ENCODE results near the gene PIWIL4.

PIWIL4 gene

DNA sequence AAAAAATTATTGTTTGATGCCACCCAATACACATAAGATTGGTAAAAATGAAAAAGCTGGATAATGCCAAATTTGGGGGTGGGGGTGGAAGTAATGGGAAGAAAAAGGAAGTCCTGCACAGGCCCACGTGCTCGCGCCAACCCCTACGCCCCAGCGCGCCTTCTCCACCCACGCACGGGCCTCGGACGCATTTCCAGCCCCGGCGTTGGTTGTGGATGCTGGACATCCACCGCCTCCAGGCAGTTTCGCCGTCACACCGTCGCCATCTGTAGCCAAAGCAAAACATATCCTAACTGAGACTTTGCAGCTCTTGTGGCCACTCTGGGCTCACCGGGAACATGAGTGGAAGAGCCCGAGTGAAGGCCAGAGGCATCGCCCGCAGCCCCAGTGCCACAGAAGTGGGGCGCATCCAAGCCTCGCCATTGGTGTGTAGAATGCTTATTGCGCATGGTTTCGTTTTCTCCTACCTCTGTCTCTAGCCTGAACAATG is at the start of gene PIWIL4:
Gene PIWIL4, plus strand, starts transcription at position 188 of the 490 bp plus-strand sequence. Its CDS starts 151 bp downstream, at position 339.
- no peak for DNase-seq (ENCODE audit: low spot score)

DNA sequence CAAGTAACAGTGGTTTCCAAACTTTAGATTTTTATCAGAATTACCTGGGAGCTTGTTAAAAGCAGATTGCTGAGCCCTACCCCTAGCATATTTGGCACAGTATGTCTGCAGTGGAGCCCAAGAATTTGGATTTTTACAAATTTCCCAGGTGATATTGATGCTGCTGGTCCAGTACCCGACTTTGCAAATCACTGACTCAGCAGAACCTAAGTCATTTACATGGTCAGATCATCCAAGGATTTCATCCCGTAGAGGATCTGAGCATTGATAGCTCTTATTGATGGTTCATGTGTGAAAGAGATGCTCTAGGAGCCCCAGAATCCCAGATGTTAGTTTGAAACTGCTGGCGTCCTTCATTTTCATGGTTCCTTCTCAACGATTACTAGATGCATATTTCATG is 48.9 kb upstream of the PIWIL4 start:
- no peak for DNase-seq (ENCODE audit: low spot score)

DNA sequence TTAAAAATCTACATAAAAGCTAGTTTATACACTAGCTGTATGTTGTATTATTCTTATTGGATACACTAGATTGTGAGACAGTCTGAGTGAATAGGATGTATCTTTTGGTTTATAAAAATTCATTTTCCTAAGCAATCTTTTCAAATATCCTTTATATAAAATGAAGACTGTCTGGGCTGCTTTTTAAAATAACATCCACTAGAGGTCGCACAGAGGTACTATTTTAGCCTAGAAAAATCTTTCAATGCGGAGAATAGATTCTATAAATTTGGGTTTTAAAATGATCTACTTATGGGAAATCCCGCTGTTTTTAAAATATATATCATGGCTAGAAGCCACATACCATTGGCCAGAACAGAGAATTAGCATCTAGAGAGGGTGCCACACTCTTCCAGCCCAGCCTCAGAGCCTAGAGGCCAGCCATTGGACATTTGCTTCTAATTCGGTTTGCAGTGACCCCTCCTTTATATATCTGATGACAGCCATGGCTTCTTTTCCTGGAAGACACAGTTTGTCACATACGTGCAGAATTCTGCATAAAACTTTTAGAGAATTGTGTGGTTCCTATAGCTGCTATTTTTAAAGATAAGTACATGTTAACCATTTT is 47.6 kb upstream of the PIWIL4 start:
- peak; percentile 21 for DNase-seq (ENCODE audit: low spot score)

DNA sequence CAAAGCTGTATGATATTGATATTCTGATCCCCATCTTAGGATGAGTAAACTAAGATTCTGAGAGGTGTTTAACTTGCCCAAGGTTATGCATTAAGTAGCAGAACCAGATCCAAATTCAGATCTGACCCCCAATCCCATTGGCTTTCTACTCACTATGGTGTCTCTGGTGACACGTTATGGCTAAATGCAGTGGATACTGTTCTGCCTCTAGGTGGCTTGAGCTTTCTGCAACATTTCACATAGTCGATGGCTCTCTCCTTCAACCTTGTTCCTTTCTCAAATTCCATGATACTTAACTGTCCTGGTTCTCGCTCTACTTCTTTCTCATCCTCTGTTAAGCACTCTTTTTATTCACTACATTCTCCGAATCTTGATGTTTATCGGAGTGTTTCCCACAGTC is 45.5 kb upstream of the PIWIL4 start:
- no peak for DNase-seq (ENCODE audit: low spot score)

DNA sequence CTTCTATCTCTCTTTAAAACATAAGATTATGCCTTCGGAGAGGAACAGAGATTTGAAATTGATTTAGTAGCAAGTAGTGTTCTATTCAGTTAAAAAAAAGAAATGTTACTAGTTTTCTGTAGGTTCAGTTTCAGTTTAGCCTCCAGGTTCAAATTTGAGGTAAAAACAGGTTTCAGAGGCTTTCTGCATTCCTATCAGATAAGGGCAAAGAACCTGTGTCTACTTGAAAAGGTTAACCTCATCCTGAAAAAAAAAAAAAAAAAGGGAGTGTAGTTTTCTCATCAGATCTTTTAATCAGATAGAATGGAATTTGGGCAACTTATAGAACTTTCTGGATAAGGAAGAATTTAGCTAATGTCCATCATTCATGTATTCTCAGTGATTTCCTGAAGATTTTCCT is 42.8 kb upstream of the PIWIL4 start:
- DNase-seq (ENCODE audit: low spot score): no peak

DNA sequence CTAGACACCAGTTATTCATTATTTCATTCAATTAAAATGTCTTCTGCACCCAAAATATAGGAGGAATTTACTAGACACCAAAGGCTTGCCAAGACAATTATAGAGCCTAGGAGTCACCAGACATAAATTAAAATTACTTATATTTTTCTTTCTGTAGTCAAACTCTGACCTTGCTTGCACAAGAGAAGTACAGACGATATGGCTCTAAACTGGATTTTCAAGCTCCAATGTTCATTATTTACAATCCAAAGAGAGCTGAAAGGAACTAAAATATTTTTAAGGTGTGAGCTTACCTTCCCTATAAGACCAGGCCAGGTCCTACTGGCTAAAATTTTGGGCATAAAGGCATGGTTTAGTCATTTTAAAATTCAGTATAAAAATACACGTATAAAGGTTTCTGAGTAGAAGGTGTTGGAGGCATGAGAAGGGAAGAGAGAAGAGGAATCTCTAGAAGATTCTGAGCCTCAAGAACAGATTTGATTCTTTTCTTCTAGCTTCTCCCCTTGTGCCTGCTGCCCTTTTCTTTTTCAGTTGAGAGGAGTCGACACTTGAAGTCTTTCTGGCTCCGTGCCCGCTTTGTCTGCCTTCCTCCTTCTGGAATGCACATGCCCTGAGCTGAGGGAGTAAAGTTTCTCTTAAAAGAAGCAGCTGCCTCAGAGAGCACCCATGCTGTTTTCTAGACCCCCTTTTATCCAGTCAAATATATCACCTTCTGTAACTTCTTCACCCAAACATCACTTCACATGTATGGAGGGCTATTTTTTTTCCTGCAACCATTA is 41.4 kb upstream of the PIWIL4 start:
- no peak for DNase-seq (ENCODE audit: low spot score)

DNA sequence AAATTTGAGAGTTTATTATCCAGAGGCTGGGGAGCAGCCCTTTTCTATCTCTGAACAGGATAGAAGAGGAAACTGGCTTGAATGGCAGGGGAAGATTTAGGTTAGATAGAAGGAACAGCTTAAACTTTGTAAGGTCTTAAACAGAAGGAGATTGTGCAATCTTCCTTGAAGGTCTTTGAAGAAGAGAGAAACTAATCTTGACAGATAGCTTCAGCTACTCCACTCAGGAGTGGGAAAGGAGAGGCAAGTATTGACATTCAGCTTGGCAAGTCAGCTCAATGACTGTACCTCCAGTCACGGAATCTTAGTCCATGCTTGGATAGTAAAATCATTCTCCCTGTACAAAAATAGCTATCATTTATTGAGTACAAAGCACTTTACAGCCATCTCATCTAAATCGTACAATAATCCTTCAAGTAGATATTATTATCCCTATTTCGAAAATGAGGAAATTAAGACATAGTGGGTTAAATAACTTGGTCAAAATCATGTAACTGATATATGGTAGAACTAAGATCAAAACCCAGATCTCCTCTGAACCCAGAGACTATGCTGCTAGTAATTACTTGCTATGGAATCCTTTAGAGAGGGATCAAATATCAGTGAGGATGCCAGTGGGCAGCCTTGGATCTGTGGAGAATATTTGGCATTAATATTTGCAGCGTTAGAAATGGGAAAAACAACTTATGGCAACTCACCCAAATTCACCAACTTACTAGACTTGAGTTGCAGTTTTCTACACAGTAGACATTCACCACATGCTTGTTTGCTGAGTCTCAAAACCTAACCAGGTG is 40.3 kb upstream of the PIWIL4 start:
- no peak for DNase-seq (ENCODE audit: low spot score)

DNA sequence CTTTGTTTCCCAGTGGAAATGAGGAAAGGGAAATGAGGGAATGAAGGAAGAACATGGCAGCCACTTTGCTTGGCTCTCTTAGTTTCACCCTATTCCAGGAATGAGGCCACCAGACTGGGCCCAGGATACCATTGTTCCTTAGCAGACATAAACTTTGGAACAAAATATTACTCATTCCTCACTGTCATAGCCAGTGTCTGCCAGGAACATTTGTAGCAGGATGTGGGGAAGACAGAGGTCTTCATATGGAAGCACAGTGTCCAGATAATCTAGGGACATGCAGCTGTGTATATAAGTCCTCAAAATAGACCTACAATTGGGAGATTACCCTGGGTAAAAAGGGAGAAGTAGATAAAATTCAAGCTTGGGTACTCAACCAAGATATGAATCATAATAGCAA is 38.6 kb upstream of the PIWIL4 start:
- DNase-seq (ENCODE audit: low spot score): no peak

DNA sequence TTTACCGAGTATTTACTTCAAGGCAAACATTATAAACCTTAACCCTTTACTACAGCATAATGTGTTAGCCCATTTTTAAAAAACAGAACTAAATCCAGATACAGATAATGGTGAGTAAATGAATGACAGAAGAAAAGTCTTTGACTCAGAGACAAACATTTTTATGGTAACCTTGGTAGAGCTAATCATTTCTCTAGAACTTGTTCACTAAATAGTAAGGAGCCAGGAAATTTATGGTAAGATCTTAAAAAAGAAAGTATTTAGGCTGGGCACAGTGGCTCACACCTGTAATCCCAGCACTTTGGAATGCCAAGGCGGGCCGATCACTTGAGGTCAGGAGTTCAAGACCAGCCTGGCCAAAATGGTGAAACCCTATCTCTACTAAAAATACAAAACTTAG is 35.0 kb upstream of the PIWIL4 start:
- DNase-seq (ENCODE audit: low spot score): no peak

DNA sequence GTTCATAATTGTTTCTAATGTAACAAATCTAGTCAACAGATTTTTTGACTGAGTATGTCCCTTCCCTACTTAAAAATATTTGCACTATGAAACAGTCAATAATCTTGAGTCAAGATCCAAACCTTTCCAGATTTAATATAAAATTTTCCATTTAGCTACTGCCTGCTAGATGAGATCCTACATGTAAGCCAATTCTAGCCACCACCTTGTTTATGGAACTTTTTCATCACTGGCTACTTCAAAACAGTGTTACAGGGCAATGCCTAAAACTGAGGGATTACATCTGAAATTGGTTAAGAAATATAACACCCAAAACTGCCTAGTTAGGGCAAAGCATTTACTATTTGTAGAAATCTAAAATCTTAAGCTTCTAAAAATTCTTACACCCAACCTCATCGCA is 34.0 kb upstream of the PIWIL4 start:
- no peak for DNase-seq (ENCODE audit: low spot score)

DNA sequence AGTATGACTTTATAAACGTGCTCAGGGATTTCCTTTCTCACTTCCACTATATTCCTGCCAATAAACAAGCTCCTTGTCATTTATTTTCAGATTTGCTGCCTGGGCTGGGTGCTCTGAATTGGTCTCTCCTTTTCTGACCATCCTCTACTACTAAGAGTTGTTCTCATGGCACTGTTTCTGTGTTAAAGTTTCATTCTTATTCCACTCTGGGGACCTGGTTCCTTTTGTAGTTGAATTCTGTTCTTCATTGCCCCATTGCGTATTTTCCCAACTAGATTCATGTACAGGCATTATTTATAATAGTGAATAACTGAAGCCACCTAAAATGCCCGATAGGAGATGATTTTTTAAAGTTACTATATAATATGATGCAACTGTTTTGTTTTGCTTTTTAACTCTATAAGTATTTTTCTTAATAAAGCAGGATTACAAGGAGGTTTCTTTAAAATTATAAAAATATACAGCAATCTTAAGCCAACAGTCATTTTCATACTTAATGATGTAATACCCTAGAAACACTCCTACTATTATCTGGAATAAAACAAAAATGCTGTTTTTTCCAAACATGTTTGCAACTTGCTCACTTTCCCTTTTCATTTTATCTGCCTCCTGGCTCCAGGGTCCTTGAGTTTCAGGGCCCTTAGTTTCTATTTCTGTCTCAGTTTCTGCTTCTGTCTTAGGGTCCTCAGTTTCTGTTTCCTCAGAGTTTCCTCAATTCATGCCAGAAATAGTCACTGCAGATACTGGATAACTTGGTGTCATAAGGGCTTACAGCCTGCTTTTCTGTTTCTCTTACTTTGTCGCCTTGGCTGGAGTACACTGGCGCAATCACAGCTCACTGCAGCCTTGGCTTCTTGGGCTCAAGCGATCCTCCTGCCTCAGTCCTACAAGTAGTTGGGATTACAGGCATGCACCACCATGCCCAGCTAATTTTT is 33.2 kb upstream of the PIWIL4 start:
- DNase-seq (ENCODE audit: low spot score): no peak

DNA sequence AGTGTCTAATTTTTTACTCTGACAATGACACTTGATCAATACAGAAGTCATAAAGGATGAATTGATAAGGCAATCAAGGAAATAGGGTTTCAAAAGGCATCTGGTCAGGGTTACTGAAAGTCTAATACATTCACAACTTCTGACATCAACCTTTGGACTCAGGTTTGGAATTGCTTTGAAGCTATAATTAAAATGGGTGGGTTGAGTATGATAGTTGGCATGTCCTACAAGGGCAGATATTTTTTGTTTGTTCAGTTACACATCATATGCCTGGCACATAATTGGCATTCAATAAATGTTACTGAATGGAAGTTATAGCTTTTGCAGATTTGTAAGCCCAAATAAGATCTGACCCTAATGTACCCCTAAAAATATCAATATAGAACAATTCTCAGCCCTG is 30.8 kb upstream of the PIWIL4 start:
- no peak for DNase-seq (ENCODE audit: low spot score)

DNA sequence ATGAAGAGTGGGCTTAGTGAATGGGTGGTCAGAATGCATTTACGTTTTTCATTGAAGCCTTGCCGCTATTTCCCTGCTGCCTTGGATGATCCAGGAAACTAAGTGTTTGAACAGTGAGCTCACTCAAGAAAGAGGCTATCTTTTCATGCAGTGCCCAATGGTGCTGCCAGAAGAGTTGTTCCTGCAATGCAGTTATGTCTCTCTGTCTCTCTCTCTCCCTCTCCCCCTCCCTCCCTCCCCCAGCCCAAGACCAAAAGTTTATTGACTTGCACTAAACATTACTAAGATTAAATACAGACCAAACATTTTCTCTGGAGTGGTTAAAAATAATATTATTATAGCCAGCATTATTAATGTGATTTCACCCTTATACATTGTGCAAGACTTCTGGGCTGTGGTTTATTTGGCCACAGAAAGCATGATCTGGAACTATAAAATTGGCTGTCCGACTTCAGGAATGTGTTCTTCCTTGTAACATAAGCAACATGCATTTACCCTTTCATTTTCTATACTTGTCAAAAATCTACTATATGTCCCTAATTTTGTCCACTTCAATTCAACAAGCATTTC is 30.1 kb upstream of the PIWIL4 start:
- no peak for DNase-seq (ENCODE audit: low spot score)

DNA sequence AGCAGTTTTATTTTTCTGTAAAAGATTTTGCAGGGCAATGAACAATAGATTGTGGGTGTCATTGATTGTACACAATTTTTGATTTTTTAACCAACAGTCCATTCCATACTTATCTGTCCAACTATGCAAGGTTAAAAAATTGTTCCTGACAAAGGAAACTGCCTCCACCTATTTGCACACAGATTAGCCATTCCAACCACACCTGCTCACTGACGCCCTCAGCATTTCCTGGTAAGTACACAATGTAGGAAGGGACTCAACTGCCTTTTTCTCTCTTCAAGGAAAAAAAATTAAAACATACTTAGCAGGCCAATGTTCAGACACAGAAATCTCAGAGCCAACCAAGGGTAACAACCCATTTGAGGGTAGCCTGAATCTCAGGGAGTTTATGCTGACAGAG is 27.7 kb upstream of the PIWIL4 start:
- no peak for DNase-seq (ENCODE audit: low spot score)

DNA sequence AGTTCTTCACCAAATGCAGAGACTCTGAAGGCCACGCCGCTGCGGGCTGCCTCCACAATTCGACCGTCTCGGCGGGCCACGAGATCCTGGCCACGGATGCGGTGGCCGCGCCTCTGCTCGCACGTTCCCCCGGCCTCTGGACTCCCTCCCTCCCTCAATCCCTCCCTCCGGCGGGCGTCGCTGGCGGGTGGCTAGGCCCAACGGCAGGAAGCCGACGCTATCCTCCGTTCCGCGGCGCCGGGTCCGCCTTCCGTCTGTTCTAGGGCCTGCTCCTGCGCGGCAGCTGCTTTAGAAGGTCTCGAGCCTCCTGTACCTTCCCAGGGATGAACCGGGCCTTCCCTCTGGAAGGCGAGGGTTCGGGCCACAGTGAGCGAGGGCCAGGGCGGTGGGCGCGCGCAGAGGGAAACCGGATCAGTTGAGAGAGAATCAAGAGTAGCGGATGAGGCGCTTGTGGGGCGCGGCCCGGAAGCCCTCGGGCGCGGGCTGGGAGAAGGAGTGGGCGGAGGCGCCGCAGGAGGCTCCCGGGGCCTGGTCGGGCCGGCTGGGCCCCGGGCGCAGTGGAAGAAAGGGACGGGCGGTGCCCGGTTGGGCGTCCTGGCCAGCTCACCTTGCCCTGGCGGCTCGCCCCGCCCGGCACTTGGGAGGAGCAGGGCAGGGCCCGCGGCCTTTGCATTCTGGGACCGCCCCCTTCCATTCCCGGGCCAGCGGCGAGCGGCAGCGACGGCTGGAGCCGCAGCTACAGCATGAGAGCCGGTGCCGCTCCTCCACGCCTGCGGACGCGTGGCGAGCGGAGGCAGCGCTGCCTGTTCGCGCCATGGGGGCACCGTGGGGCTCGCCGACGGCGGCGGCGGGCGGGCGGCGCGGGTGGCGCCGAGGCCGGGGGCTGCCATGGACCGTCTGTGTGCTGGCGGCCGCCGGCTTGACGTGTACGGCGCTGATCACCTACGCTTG is 23.2 kb upstream of the PIWIL4 start, which contains the start of gene FUT4:
Gene FUT4, plus strand, starts transcription at position 227 of the 951 bp plus-strand sequence. Its CDS starts 213 bp downstream, at position 440.
- DNase-seq (ENCODE audit: low spot score): peak; percentile 58

DNA sequence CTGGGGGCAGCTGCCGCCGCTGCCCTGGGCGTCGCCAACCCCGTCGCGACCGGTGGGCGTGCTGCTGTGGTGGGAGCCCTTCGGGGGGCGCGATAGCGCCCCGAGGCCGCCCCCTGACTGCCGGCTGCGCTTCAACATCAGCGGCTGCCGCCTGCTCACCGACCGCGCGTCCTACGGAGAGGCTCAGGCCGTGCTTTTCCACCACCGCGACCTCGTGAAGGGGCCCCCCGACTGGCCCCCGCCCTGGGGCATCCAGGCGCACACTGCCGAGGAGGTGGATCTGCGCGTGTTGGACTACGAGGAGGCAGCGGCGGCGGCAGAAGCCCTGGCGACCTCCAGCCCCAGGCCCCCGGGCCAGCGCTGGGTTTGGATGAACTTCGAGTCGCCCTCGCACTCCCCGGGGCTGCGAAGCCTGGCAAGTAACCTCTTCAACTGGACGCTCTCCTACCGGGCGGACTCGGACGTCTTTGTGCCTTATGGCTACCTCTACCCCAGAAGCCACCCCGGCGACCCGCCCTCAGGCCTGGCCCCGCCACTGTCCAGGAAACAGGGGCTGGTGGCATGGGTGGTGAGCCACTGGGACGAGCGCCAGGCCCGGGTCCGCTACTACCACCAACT is 22.4 kb upstream of the PIWIL4 start:
- no peak for DNase-seq (ENCODE audit: low spot score)

DNA sequence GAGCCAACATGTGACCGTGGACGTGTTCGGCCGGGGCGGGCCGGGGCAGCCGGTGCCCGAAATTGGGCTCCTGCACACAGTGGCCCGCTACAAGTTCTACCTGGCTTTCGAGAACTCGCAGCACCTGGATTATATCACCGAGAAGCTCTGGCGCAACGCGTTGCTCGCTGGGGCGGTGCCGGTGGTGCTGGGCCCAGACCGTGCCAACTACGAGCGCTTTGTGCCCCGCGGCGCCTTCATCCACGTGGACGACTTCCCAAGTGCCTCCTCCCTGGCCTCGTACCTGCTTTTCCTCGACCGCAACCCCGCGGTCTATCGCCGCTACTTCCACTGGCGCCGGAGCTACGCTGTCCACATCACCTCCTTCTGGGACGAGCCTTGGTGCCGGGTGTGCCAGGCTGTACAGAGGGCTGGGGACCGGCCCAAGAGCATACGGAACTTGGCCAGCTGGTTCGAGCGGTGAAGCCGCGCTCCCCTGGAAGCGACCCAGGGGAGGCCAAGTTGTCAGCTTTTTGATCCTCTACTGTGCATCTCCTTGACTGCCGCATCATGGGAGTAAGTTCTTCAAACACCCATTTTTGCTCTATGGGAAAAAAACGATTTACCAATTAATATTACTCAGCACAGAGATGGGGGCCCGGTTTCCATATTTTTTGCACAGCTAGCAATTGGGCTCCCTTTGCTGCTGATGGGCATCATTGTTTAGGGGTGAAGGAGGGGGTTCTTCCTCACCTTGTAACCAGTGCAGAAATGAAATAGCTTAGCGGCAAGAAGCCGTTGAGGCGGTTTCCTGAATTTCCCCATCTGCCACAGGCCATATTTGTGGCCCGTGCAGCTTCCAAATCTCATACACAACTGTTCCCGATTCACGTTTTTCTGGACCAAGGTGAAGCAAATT is 21.7 kb upstream of the PIWIL4 start:
- no peak for DNase-seq (ENCODE audit: low spot score)

DNA sequence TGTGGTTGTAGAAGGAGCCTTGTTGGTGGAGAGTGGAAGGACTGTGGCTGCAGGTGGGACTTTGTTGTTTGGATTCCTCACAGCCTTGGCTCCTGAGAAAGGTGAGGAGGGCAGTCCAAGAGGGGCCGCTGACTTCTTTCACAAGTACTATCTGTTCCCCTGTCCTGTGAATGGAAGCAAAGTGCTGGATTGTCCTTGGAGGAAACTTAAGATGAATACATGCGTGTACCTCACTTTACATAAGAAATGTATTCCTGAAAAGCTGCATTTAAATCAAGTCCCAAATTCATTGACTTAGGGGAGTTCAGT is 21.1 kb upstream of the PIWIL4 start:
- DNase-seq (ENCODE audit: low spot score): no peak

DNA sequence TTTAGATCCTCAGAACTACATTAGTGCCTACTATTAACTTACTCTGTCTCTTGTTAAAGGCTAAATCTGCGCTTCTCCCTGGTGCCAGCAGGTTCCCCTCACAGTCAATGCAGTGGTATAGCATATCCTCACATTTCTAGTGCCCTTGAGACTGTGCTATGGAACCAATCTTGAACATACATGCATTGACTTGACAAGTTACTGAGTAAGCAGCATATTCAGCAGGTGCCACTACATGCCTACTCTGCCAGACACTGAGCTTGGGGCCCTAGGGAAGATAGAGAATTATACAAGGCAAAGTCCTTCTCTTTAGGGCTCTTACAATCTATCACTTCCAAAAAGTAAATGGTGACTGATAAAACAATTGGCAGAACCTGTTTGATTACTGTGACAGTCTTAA is 20.3 kb upstream of the PIWIL4 start:
- DNase-seq (ENCODE audit: low spot score): no peak
